NCI-H2196 treated with DMSO at 0.1 percent for 48 hours (cell line): ENCODE data around the gene ZFP2.

Experiments
- DNase-seq: peaks from one replicate; lab custom pipeline; 2025; ENCODE audit not compliant: unreplicated experiment; lab: John Stamatoyannopoulos, UW

Gene ZFP2

DNA sequence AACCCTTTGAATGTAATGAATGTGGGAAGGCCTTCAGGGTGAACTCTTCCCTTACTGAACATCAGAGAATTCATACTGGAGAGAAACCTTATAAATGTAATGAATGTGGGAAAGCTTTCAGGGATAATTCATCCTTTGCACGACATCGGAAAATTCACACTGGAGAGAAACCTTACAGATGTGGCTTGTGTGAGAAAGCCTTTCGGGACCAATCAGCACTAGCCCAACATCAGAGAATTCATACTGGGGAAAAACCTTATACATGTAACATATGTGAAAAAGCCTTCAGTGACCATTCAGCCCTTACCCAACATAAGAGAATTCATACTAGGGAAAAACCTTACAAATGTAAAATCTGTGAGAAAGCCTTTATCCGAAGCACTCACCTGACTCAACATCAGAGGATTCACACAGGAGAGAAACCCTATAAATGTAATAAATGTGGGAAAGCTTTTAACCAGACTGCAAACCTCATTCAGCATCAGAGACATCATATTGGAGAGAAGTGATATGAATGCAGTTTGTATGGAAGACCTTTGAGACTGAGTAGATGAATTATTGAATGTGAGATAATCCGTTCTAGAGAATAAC, 69.8 kb downstream of the ZFP2 start:
- no peak for DNase-seq

DNA sequence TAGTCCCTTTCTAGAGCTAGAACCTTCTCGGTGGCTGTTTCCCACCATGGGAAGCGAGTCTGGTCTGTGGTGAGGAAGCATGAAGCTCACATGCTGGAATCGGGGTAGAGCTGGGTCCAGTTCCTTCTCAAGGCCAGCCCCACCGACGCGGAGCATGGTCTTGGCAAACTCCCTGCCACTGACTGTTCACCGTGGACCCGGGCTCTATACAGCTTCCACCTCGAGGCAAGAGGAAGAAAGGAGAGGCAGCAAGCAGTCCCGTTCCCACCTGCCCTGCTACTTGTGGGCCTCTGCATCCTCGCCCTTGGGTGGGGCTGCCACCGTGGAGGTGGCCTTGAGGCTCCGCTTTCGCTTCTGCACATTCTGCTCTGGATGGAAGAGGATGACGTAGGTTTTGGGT, 85.7 kb downstream of the ZFP2 start:
- no peak for DNase-seq
